Activated naive CD4-positive, alpha-beta T cell treated with anti-CD3 and anti-CD28 coated beads, Interleukin-2, amount 50 U/mL, for 24 hours (primary cell): ENCODE measurements around the gene CACNA2D1.

Experiments
- H3K27ac Mint-ChIP-seq: one replicate; pipeline ENCODE4 v1.8.0; 2021; ENCODE audit warnings: mild to moderate bottlenecking, mixed read lengths
- H3K27me3 Mint-ChIP-seq: one replicate; pipeline ENCODE4 v1.8.0; 2021; ENCODE audit warnings: mixed read lengths
- H3K36me3 Mint-ChIP-seq: one replicate; pipeline ENCODE4 v1.8.0; 2021; ENCODE audit warnings: mixed read lengths
- H3K4me1 Mint-ChIP-seq: one replicate; pipeline ENCODE4 v1.8.0; 2021; ENCODE audit warnings: mixed read lengths
- H3K4me3 Mint-ChIP-seq: one replicate; pipeline ENCODE4 v1.8.0; 2021; ENCODE audit warnings: mild to moderate bottlenecking, mixed read lengths
- H3K9me3 Mint-ChIP-seq: one replicate; pipeline ENCODE4 v1.8.0; 2021; ENCODE audit warnings: mixed read lengths

The CACNA2D1 gene

DNA sequence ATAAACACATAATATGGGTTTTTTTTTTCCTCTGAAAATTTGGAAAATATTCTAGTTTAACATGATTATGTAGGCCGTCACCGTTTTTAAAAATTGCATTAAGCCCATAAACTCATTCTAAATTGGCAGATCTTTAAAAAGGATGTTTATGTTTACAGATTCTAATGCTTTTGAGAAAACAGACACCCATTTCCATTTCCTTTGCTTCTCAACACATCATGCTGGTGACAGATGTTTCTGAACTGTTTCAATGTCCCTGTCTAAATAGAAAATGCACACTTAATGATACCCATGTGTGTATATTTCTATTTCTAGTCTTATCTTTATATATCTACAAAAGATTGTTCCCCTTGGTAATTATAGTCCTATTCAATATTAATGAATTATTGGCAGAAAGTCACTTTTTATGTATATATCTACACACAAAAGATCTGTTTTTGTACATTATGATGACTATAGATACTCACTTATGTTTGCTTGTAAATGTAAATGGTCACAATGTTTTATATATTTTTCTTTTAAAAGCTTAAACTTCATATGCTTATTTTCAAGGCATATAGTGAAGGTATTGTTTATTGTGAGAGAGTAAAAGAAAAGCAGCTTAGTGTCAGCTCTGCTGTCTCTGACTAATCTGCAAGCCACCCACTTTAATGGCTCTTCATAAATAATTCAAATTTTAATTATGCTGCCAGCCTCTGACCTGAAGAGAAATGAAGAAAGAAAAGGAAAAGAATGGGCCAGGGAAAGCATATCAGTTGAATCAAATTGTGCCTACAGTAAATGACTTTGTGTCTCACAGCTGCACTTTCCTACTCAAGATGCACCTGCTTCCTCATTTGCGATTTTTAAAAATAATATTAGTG lies 179.4 kb downstream of the CACNA2D1 start:
- H3K27me3 Mint-ChIP-seq, result no peaks in the 10 kb centered on the region
- no peaks in the 10 kb centered on the region for H3K4me1 Mint-ChIP-seq
- H3K4me3 Mint-ChIP-seq, result no peak overlapping the region
- H3K27ac Mint-ChIP-seq, result no peak overlapping the region
- H3K36me3 Mint-ChIP-seq, result no peaks in the 10 kb centered on the region
- no peaks in the 10 kb centered on the region for H3K9me3 Mint-ChIP-seq

DNA sequence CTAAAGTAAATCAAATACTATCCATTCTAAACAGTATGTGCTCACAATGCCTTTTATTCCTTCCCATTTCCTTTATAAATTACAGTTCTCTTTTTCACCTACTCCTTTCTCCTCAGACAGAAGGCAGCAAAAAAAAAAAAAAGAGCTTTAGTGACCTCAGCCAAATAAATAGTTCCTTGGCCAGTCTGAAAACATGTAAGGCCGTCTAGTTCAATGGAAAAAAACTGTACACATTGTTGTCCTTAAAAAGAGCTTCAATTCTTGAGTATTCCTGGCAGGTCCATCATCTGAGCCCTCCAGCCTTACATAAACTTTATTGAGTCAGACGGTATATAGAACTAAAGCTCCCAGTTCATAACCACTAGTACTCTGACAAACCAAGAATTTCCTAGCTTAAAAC lies 185.4 kb downstream of the CACNA2D1 start:
- Mint-ChIP-seq H3K27ac (no peak overlapping the region), H3K36me3 (no peaks in the 10 kb centered on the region), H3K27me3 (no peaks in the 10 kb centered on the region), H3K9me3 (no peaks in the 10 kb centered on the region), H3K4me1 (no peaks in the 10 kb centered on the region), H3K4me3 (no peak overlapping the region)

DNA sequence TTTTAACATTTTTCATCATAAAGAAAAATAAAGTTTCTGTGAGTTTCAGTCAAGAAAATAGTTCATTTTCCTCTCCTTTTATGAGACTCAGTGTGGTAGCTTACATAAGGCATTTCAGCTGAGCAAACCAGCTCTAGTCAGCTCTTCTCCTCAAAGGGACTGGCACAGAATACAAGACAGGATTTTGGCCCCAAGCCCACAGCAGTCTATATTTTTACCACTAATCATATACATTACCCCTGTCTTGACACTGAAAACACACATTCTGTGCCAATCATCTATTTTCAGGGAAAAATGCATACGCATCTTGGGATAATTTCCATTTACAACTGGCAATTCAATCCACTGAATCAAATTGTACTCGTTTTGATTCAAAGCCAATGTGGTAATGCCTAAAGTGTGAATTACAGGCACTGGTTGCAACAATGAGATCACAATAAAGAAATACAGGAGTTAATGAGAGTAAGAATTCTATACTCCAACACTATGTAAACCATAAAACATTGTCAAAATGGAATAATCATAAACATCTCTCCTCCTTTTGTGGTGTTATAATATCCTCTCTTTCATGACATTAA lies 186.4 kb downstream of the CACNA2D1 start:
- Mint-ChIP-seq H3K4me1 (no peaks in the 10 kb centered on the region), H3K27me3 (no peaks in the 10 kb centered on the region), H3K4me3 (no peak overlapping the region), H3K36me3 (no peaks in the 10 kb centered on the region), H3K27ac (no peak overlapping the region), H3K9me3 (no peaks in the 10 kb centered on the region)

DNA sequence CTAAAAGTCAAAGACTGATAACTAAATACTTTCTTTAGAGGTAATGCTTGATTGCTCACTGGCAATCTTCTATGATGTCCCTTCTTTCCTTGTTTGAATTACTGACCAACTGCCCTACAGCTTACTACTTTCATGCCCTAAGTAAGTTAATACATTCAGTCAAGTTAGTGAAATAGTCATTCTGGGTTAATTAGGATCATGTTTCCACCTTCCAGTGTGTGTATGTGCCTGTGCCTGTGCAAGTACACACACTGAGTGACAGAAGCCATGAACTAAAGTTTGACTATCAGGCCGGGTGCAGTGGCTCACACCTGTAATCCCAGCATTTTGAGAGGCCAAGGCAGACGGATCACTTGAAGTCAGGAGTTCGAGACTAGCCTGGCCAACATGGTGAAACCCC lies 187.9 kb downstream of the CACNA2D1 start:
- Mint-ChIP-seq H3K4me3 (no peak overlapping the region), H3K36me3 (no peaks in the 10 kb centered on the region), H3K9me3 (no peaks in the 10 kb centered on the region), H3K27me3 (no peaks in the 10 kb centered on the region), H3K4me1 (no peaks in the 10 kb centered on the region), H3K27ac (no peak overlapping the region)

DNA sequence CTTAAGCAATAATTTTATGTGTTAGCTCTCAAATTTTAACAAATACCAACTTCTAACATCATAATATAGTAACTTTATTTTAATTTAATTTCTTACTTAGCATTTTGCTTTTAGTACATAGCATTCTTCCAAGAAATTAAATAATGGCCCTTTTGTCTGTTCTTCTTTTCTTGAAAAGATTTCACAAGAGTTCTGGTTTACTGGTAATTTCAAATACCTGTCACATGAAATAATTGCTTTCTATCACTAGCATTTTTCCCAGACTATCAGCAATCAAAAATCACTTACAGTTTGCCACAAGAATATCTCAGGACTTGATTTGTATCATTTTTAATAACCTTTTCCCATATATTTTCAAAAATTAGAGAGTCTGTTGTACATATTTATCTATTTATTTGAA lies 193.0 kb downstream of the CACNA2D1 start:
- H3K4me1 Mint-ChIP-seq, result no peaks in the 10 kb centered on the region
- no peaks in the 10 kb centered on the region for H3K9me3 Mint-ChIP-seq
- H3K27ac Mint-ChIP-seq, result no peak overlapping the region
- no peaks in the 10 kb centered on the region for H3K27me3 Mint-ChIP-seq
- no peak overlapping the region for H3K4me3 Mint-ChIP-seq
- H3K36me3 Mint-ChIP-seq, result no peaks in the 10 kb centered on the region

DNA sequence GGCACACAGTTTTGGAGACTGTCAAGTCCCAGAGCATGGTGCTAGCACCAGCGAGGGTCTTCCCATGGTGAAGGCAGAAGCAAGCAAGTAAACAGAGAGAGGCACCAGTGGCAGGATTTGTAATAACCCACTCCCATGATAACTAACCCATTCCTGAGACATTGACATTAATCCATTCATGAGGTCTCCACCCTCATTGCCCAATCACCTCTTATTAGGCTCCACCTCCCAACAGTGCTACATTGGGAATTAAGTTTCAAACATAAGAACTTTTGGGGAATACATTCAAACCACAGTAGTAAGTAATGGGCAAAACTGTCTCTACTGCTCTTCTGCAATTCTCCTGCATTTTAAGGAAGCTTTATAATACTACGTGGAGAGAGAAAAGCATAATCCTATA lies 193.6 kb downstream of the CACNA2D1 start:
- Mint-ChIP-seq H3K27me3 (no peaks in the 10 kb centered on the region), H3K9me3 (no peaks in the 10 kb centered on the region), H3K27ac (no peak overlapping the region), H3K4me1 (no peaks in the 10 kb centered on the region), H3K36me3 (no peaks in the 10 kb centered on the region), H3K4me3 (no peak overlapping the region)

DNA sequence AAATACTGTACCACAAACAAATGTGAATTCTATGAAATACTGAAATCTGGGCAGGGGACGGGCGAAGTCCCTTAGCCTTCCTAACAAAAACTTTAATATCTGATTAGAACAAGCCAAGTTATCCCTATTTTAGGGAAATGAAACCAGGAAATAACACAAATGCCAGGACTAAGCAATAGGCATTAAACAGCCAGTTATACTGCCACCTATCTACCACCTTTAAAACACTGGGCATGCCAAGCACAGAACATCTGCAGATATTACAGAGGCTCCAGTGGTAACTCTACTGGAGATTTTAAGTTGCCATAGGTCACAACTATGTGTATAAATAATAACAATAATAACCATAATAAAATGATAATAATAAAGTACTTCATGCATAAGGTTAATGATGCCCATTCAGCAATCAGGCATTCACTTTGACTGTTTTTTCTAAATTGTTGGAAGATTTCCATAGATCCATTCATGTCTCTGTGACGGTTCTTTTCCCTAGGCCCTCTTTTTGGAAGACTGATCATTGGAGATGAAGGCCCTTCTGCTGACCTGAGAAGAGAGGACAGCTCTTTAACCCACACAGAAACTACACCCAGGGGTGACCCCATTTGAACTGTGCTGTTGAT lies 195.7 kb downstream of the CACNA2D1 start:
- no peak overlapping the region for H3K4me3 Mint-ChIP-seq
- no peaks in the 10 kb centered on the region for H3K4me1 Mint-ChIP-seq
- no peaks in the 10 kb centered on the region for H3K36me3 Mint-ChIP-seq
- H3K9me3 Mint-ChIP-seq, result no peaks in the 10 kb centered on the region
- H3K27me3 Mint-ChIP-seq, result no peaks in the 10 kb centered on the region
- H3K27ac Mint-ChIP-seq, result no peak overlapping the region

DNA sequence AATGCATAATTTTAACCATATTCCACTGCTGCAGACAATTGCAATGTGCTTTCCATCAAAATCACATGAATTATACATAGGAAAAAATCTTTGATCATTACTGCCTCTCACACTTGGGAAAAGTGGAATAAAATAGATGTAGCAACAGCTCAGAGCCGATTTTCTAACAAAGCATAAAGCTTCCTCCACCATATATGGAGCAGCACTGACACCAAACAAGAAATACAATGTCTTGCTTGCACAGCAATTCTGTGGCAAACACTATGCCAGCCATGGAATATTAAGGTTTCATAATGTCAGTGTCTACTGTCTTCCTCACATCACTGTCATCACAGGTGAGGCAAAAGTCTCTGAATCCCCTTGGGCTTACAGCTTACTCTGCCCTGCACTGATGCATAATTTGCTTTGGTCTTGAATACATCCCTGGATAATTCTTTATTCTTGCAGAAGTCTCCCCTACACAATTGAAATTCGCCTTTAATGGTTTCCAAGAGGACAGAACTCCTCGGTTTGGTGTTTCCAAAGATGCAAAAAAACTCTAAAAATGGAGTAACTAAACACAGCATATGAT lies 198.5 kb downstream of the CACNA2D1 start:
- Mint-ChIP-seq H3K27ac (no peak overlapping the region), H3K4me1 (no peaks in the 10 kb centered on the region), H3K36me3 (no peaks in the 10 kb centered on the region), H3K27me3 (no peaks in the 10 kb centered on the region), H3K4me3 (no peak overlapping the region), H3K9me3 (no peaks in the 10 kb centered on the region)

DNA sequence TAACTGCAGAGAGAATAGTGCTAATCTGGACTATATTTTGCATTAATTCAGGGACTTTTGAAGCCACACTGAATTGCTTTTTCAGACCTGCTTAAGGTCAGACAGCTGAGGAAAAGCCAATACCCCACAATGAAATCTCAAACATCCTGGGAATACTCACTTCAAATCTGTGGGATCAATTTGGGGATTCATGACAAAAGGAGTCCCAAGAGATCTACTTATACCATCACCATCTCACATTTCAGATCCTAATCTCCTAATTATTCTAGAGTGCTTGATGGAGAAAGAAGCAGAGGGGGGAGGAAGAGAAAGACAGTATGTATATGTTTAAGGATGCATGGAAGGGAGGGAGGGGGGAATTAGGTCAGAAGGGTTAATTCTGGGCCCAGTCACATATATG lies 202.2 kb downstream of the CACNA2D1 start:
- Mint-ChIP-seq H3K4me3 (no peak overlapping the region), H3K27me3 (no peaks in the 10 kb centered on the region), H3K4me1 (no peaks in the 10 kb centered on the region), H3K27ac (no peak overlapping the region), H3K9me3 (no peaks in the 10 kb centered on the region), H3K36me3 (no peaks in the 10 kb centered on the region)

DNA sequence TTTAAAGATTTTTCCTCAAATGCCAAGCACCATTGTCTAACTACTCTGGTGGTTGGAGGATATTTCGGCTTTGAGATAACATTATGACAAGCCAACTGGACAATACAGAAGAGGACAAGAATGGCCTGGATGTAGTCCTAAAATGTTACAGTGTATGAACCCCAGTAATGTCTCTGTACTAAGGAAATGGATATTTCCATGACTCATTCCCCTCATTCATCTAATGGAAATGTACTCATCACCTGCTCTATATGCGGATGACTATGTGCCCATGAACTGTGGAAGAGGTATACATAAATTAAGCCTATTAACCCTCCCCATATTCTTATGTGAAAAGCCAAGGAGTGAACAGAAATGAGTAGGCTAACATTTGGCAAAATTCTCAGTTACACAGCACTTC lies 207.9 kb downstream of the CACNA2D1 start:
- H3K27ac Mint-ChIP-seq, result no peak overlapping the region
- no peaks in the 10 kb centered on the region for H3K9me3 Mint-ChIP-seq
- no peaks in the 10 kb centered on the region for H3K4me1 Mint-ChIP-seq
- no peaks in the 10 kb centered on the region for H3K36me3 Mint-ChIP-seq
- no peaks in the 10 kb centered on the region for H3K27me3 Mint-ChIP-seq
- H3K4me3 Mint-ChIP-seq, result no peak overlapping the region

DNA sequence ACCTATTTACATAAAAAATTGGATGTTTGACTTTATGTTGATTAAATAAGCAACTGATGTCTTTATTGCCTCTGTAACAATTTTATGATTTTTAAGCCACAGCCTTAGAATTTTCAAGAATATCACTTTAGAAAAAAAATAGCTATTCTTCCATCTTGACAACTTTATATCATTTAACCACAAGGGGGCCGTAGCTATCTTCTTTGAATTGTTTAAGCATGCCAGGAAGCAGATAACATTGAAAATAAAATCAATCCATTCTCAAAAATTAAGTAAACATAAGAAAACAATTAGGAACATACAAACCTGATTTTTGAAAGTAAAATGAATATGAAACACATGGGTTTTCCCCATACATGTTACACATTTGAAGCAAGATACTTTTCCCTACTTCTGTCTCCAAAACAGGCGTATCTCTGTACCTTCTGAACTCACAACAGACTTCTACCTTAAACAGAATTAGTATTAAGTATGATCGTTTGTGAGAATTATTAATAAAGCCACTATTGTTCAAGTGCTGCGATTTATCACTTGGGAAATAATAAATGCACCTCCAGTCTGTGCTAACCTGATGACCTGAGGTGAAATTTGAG lies 209.0 kb downstream of the CACNA2D1 start:
- Mint-ChIP-seq H3K4me3 (no peak overlapping the region), H3K9me3 (no peaks in the 10 kb centered on the region), H3K27me3 (no peaks in the 10 kb centered on the region), H3K4me1 (no peaks in the 10 kb centered on the region), H3K27ac (no peak overlapping the region), H3K36me3 (no peaks in the 10 kb centered on the region)

DNA sequence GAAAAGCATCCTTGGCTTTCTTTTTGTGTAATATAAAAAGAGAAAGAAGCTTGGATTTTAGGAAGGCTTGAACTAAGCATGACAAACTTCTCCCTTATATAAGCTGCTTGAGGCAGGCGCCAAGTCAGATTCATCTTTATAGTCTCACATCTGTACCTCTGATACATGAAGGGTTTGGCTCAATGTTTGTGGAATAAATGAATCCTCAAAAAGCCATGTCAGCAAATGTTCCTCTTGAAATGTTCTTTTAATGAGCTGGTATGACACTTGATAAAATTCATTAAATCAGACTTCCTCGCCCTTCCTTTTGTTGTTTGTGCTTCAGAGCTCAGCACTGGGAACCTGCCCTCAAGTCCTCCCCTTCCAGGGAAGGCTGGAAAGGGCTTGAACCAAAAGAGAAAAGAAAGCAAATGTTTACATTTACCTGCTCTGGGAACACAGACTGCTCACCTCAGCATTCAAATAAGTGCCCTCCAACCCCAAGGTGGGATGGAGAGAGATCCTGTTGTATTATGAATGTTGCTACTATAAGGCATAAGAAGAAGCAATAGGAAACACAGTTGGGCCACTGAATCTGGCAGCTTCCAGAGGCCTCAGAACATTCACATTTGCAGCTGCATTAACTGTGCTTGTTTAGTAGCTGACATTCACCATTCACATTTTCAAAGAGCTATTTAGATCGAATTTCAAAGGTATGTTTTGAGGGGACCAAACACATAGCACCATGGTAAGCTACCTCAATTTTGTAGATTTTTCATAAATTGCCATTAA lies 212.6 kb downstream of the CACNA2D1 start:
- no peak overlapping the region for H3K27ac Mint-ChIP-seq
- H3K36me3 Mint-ChIP-seq, result no peaks in the 10 kb centered on the region
- H3K4me3 Mint-ChIP-seq, result no peak overlapping the region
- no peaks in the 10 kb centered on the region for H3K9me3 Mint-ChIP-seq
- no peaks in the 10 kb centered on the region for H3K4me1 Mint-ChIP-seq
- H3K27me3 Mint-ChIP-seq, result no peaks in the 10 kb centered on the region

DNA sequence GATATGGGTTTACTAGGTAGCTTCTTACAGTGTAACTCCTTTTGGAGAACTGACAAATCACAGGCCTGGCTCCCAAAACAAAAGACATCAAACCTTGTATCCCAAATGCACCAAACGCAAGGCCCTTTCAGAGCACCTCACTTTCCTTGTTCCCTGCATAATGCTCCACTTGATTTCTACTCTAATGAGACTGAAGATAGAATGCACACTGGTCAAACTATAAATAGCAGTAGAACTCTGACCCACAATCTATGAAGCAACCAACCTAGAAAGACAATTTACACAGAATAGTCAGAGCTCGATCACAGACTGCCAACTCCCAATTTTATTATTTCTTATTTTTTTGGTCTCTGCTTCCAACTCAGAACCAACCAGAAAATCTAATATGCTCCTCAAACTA lies 214.4 kb downstream of the CACNA2D1 start:
- no peak overlapping the region for H3K4me3 Mint-ChIP-seq
- no peaks in the 10 kb centered on the region for H3K9me3 Mint-ChIP-seq
- no peaks in the 10 kb centered on the region for H3K27me3 Mint-ChIP-seq
- H3K4me1 Mint-ChIP-seq, result no peaks in the 10 kb centered on the region
- no peak overlapping the region for H3K27ac Mint-ChIP-seq
- H3K36me3 Mint-ChIP-seq, result no peaks in the 10 kb centered on the region

DNA sequence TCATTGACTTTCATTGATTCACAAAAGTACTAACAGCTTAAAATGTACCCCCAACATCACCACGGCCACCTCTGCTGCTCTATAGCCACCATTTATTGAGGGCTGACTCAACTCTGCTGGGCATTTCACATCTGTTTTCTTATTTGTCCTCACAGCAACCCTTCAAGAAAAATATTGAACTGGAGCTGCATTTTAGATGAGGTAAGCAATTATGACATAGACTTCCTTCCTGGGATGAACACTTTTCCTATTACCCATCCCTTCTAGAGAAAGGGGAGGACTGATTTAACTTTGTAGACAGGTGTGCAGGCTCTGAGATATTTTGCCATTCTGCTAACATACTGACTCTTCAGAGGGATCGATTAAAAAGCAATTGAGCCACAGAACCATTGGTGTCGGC lies 217.4 kb downstream of the CACNA2D1 start:
- Mint-ChIP-seq H3K9me3 (no peaks in the 10 kb centered on the region), H3K36me3 (no peaks in the 10 kb centered on the region), H3K27me3 (no peaks in the 10 kb centered on the region)

DNA sequence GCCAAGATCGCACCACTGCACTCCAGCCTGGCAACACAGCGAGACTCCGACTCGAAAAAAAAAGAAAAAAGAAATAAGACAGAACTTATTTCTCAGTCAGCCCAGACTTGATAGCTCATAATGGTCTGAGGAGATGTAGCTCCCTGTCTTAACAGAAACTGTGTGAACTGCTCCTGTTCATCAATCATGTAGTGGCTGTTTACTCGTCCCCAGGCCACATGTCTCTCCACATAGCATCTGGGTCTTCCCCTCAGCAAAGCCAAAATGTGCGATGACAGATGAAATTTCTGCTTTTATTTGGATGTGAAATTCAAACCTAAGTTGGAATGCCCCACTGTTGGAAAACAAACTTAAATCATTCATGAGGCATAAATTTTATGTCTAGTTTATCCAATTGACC lies 219.0 kb downstream of the CACNA2D1 start:
- no peaks in the 10 kb centered on the region for H3K36me3 Mint-ChIP-seq
- H3K27me3 Mint-ChIP-seq, result no peaks in the 10 kb centered on the region
- H3K4me3 Mint-ChIP-seq, result no peak overlapping the region
- H3K4me1 Mint-ChIP-seq, result no peaks in the 10 kb centered on the region
- H3K27ac Mint-ChIP-seq, result no peak overlapping the region
- no peaks in the 10 kb centered on the region for H3K9me3 Mint-ChIP-seq

More for the DNA sequence above, 217.4 kb downstream of the CACNA2D1 start:
- Mint-ChIP-seq H3K4me1 (no peaks in the 10 kb centered on the region), H3K4me3 (no peak overlapping the region), H3K27ac (no peak overlapping the region)
